HEK293 (cell line): ENCODE measurements around the gene ANTXRL.

Source experiments
- CTCF ChIA-PET: fragments of 350-600 bp; formaldehyde crosslinking; extraction: SDS; loops from one replicate; lab custom pipeline; 2021; ENCODE audit warnings: antibody characterized with exemption; lab: Yijun Ruan, JAX
- POLR2A ChIA-PET: fragments of 300-600 bp; formaldehyde crosslinking; extraction: SDS; loops from one replicate; lab custom pipeline; 2020; ENCODE audit warnings: antibody characterized with exemption, inconsistent platforms; lab: Yijun Ruan, JAX
- H3K27ac ChIP-seq: fragments of 200-500 bp; sonication (Bioruptor generic); 2 replicates; pipeline ENCODE4 v1.5.1; 2014; ENCODE audit warnings: low read depth, low read length, control low read depth, inconsistent platforms; ENCODE audit errors: extremely low read depth
- H3K36me3 ChIP-seq, 2 experiments: fragments of 200-500 bp in 1 of 2; sonication (Bioruptor generic) in 1 of 2; 1 replicate in 1 of 2; 2 replicates in 1 of 2; pipeline ENCODE4 v1.5.1; 2014 to 2017; ENCODE audit warnings: inconsistent platforms in 2 of 2, low read length in 2 of 2; ENCODE audit not compliant: control insufficient read depth in 2 of 2, insufficient read depth in 1 of 2
- H3K4me1 ChIP-seq: fragments of 200-500 bp; sonication (Bioruptor generic); 2 replicates; pipeline ENCODE4 v1.5.1; 2014; ENCODE audit warnings: mild to moderate bottlenecking, low read length, inconsistent platforms; ENCODE audit not compliant: control insufficient read depth, insufficient read depth
- H3K4me3 ChIP-seq: 2 replicates; pipeline ENCODE4 v1.5.1; 2011; ENCODE audit warnings: low read depth, mild to moderate bottlenecking, control low read depth, low read length, moderate library complexity
- H3K9me3 ChIP-seq: fragments of 200-500 bp; sonication (Bioruptor generic); 2 replicates; pipeline ENCODE4 v1.5.1; 2014; ENCODE audit warnings: low read depth, low read length, inconsistent platforms; ENCODE audit not compliant: control insufficient read depth, insufficient read depth
- ELK4 ChIP-seq: IDR thresholded peaks from 2 replicates; pipeline ENCODE4 v1.6.1; 2011; ENCODE audit warnings: mild to moderate bottlenecking, low read depth, low read length, borderline replicate concordance
- KLF9 ChIP-seq: fragments of 450-650 bp; formaldehyde crosslinking; IDR thresholded peaks from 2 replicates; pipeline ENCODE4 v1.5.1; 2016; ENCODE audit warnings: missing biosample characterization, missing genetic modification characterization, low read depth
- MYNN ChIP-seq: fragments of 450-650 bp; formaldehyde crosslinking; IDR thresholded peaks from 2 replicates; pipeline ENCODE4 v1.5.1; 2016; ENCODE audit warnings: missing biosample characterization, missing genetic modification characterization, borderline replicate concordance
- MZF1 ChIP-seq: fragments of 450-650 bp; formaldehyde crosslinking; IDR thresholded peaks from 2 replicates; pipeline ENCODE4 v1.5.1; 2017; ENCODE audit warnings: missing biosample characterization, missing genetic modification characterization, borderline replicate concordance
- ZNF112 ChIP-seq: fragments of 450-650 bp; formaldehyde crosslinking; IDR thresholded peaks from 2 replicates; pipeline ENCODE4 v1.5.0; 2017; ENCODE audit warnings: missing biosample characterization, missing genetic modification characterization
- ZNF354C ChIP-seq: fragments of 450-650 bp; formaldehyde crosslinking; IDR thresholded peaks from 2 replicates; pipeline ENCODE4 v1.5.1; 2016; ENCODE audit warnings: missing biosample characterization, missing genetic modification characterization, low read depth, borderline replicate concordance
- ZNF37A ChIP-seq: fragments of 450-650 bp; IDR thresholded peaks from 2 replicates; pipeline ENCODE4 v1.5.1; 2018; ENCODE audit warnings: missing biosample characterization, missing genetic modification characterization
- ZNF416 ChIP-seq: fragments of 450-650 bp; formaldehyde crosslinking; IDR thresholded peaks from 2 replicates; pipeline ENCODE4 v1.5.1; 2016; ENCODE audit warnings: missing biosample characterization, missing genetic modification characterization
- ZNF704 ChIP-seq: fragments of 450-650 bp; formaldehyde crosslinking; IDR thresholded peaks from 2 replicates; pipeline ENCODE4 v1.5.1; 2016; ENCODE audit warnings: missing biosample characterization, missing genetic modification characterization
- ZNF785 ChIP-seq: fragments of 450-650 bp; formaldehyde crosslinking; IDR thresholded peaks from 2 replicates; pipeline ENCODE4 v1.5.1; 2016; ENCODE audit warnings: missing biosample characterization, missing genetic modification characterization
- ZNF843 ChIP-seq: fragments of 450-650 bp; formaldehyde crosslinking; IDR thresholded peaks from 2 replicates; pipeline ENCODE4 v1.5.1; 2016; ENCODE audit warnings: missing biosample characterization, missing genetic modification characterization
- TF ChIP-seq, protein P1 (sequence below): fragments of 450-650 bp; formaldehyde crosslinking; IDR thresholded peaks from 2 replicates; pipeline ENCODE4 v1.5.1; 2017; ENCODE audit warnings: missing biosample characterization, mild to moderate bottlenecking, missing genetic modification characterization, moderate library complexity
- TF ChIP-seq, protein P2 (sequence below): fragments of 450-650 bp; formaldehyde crosslinking; IDR thresholded peaks from 2 replicates; pipeline ENCODE4 v1.5.1; 2016; ENCODE audit warnings: missing biosample characterization, missing genetic modification characterization, borderline replicate concordance
- TF ChIP-seq, protein P3 (sequence below): fragments of 450-650 bp; IDR thresholded peaks from 2 replicates; pipeline ENCODE4 v1.5.1; 2018; ENCODE audit warnings: missing biosample characterization, missing genetic modification characterization

ANTXRL gene

GRCh38 chr10:46319389-46319788 is 32.6 kb downstream of the ANTXRL start (continued):
- no peak for TF ChIP-seq MZF1 (tag by site-specific recombination)
- TF ChIP-seq, all 188 proteins: peak for 0

GRCh38 chr10:46321770-46322169 is 35.0 kb downstream of the ANTXRL start:
- H3K27ac ChIP-seq = no peak overlapping the region
- no peak overlapping the region for H3K4me3 ChIP-seq
- TF ChIP-seq ZNF354C (tag by site-specific recombination) = no peak
- TF ChIP-seq ZNF843 (tag by site-specific recombination) = no peak
- TF ChIP-seq, protein P1, sequence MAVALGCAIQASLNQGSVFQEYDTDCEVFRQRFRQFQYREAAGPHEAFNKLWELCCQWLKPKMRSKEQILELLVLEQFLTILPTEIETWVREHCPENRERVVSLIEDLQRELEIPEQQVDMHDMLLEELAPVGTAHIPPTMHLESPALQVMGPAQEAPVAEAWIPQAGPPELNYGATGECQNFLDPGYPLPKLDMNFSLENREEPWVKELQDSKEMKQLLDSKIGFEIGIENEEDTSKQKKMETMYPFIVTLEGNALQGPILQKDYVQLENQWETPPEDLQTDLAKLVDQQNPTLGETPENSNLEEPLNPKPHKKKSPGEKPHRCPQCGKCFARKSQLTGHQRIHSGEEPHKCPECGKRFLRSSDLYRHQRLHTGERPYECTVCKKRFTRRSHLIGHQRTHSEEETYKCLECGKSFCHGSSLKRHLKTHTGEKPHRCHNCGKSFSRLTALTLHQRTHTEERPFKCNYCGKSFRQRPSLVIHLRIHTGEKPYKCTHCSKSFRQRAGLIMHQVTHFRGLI = no peak
- TF ChIP-seq, protein P2, sequence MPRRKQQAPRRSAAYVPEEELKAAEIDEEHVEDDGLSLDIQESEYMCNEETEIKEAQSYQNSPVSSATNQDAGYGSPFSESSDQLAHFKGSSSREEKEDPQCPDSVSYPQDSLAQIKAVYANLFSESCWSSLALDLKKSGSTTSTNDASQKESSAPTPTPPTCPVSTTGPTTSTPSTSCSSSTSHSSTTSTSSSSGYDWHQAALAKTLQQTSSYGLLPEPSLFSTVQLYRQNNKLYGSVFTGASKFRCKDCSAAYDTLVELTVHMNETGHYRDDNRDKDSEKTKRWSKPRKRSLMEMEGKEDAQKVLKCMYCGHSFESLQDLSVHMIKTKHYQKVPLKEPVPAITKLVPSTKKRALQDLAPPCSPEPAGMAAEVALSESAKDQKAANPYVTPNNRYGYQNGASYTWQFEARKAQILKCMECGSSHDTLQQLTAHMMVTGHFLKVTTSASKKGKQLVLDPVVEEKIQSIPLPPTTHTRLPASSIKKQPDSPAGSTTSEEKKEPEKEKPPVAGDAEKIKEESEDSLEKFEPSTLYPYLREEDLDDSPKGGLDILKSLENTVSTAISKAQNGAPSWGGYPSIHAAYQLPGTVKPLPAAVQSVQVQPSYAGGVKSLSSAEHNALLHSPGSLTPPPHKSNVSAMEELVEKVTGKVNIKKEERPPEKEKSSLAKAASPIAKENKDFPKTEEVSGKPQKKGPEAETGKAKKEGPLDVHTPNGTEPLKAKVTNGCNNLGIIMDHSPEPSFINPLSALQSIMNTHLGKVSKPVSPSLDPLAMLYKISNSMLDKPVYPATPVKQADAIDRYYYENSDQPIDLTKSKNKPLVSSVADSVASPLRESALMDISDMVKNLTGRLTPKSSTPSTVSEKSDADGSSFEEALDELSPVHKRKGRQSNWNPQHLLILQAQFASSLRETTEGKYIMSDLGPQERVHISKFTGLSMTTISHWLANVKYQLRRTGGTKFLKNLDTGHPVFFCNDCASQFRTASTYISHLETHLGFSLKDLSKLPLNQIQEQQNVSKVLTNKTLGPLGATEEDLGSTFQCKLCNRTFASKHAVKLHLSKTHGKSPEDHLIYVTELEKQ (tag by site-specific recombination) = no peak
- no peak for TF ChIP-seq KLF9
- TF ChIP-seq MYNN (tag by site-specific recombination) = no peak
- TF ChIP-seq ZNF112 (tag by site-specific recombination) = no peak
- no peak for TF ChIP-seq ZNF785 (tag by site-specific recombination)
- no peak for TF ChIP-seq ELK4
- TF ChIP-seq ZNF416 (tag by site-specific recombination) = no peak
- no peaks in the 10 kb centered on the region for H3K9me3 ChIP-seq
- H3K36me3 ChIP-seq = no peaks in the 10 kb centered on the region
- ChIA-PET POLR2A (no interaction called here), CTCF (interaction anchor here (0.7 kb wide), 1 partner anchor 12 kb away, joined by 3 read pairs; no protein-coding TSS in a partner anchor)
- H3K4me1 ChIP-seq = no peaks in the 10 kb centered on the region

- TF ChIP-seq, protein P3, sequence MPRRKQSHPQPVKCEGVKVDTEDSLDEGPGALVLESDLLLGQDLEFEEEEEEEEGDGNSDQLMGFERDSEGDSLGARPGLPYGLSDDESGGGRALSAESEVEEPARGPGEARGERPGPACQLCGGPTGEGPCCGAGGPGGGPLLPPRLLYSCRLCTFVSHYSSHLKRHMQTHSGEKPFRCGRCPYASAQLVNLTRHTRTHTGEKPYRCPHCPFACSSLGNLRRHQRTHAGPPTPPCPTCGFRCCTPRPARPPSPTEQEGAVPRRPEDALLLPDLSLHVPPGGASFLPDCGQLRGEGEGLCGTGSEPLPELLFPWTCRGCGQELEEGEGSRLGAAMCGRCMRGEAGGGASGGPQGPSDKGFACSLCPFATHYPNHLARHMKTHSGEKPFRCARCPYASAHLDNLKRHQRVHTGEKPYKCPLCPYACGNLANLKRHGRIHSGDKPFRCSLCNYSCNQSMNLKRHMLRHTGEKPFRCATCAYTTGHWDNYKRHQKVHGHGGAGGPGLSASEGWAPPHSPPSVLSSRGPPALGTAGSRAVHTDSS (tag by site-specific recombination) = no peak
- TF ChIP-seq ZNF704 (tag by site-specific recombination) (no peak), ZNF37A (no peak)
- CTCF ChIA-PET = no interaction called here
- Histone ChIP-seq H3K27ac (no peak overlapping the region), H3K4me1 (no peaks in the 10 kb centered on the region), H3K4me3 (no peak overlapping the region), H3K36me3 (no peaks in the 10 kb centered on the region), H3K9me3 (no peaks in the 10 kb centered on the region)
- POLR2A ChIA-PET = no interaction called here
Observed at GRCh38 chr10:46323176-46323575, 36.4 kb downstream of the ANTXRL start.
